Neuronal stem cell (in vitro differentiated cells): ENCODE measurements around the gene EIF2AK3.

ENCODE experiments used
- DNase-seq: peaks from one replicate; pipeline ENCODE4 v3.0.0-alpha.2; 2013; ENCODE audit warnings: low spot score
- H2AFZ ChIP-seq: one replicate; pipeline ENCODE4 v1.6.1; 2013; ENCODE audit warnings: mild to moderate bottlenecking, low read length, inconsistent platforms
- H2AK5ac ChIP-seq: 2 replicates; pipeline ENCODE4 v1.6.1; 2013; ENCODE audit warnings: low read depth, mild to moderate bottlenecking, inconsistent platforms, low read length, moderate library complexity, mixed read lengths
- H2BK120ac ChIP-seq: 2 replicates; pipeline ENCODE4 v1.6.1; 2013; ENCODE audit warnings: low read depth, mild to moderate bottlenecking, inconsistent platforms, low read length, moderate library complexity, mixed read lengths
- H2BK12ac ChIP-seq: one replicate; pipeline ENCODE4 v1.6.1; 2013; ENCODE audit warnings: low read length, inconsistent platforms
- H2BK15ac ChIP-seq: 2 replicates; pipeline ENCODE4 v1.6.1; 2013; ENCODE audit warnings: mild to moderate bottlenecking, low read length, inconsistent platforms, mixed read lengths
- H2BK5ac ChIP-seq: one replicate; pipeline ENCODE4 v1.6.1; 2013; ENCODE audit warnings: inconsistent platforms, mild to moderate bottlenecking, low read length, moderate library complexity
- H3K14ac ChIP-seq: one replicate; pipeline ENCODE4 v1.6.1; 2013; ENCODE audit warnings: low read length, inconsistent platforms
- H3K18ac ChIP-seq: 2 replicates; pipeline ENCODE4 v1.6.1; 2013; ENCODE audit warnings: low read length, inconsistent platforms
- H3K23ac ChIP-seq: 2 replicates; pipeline ENCODE4 v1.6.1; 2013; ENCODE audit warnings: low read depth, mild to moderate bottlenecking, mixed read lengths, low read length, inconsistent platforms; ENCODE audit not compliant: poor library complexity
- H3K27ac ChIP-seq: replicated peaks from 3 replicates; pipeline ENCODE4 v1.5.1; 2013; ENCODE audit warnings: low read length, inconsistent platforms
- H3K27me3 ChIP-seq, 3 experiments: 2 replicates each; pipeline ENCODE4 v1.6.1; 2013; ENCODE audit warnings: low read length in 3 of 3, mild to moderate bottlenecking in 2 of 3, inconsistent platforms in 1 of 3, low read depth in 1 of 3, mixed read lengths in 1 of 3, moderate library complexity in 1 of 3; ENCODE audit not compliant: control insufficient read depth in 3 of 3, insufficient read depth in 3 of 3
- H3K36me3 ChIP-seq, 2 donors: replicated peaks in 1 of 2; 2 replicates each; pipeline ENCODE4 v1.6.1; 2013; ENCODE audit warnings: low read length in 2 of 2; ENCODE audit not compliant: control insufficient read depth in 2 of 2, insufficient read depth in 2 of 2
- H3K4ac ChIP-seq: 2 replicates; pipeline ENCODE4 v1.6.1; 2013; ENCODE audit warnings: inconsistent platforms, mild to moderate bottlenecking, low read length, moderate library complexity
- H3K4me1 ChIP-seq, 2 donors: 1 replicate in 1 of 2; 2 replicates in 1 of 2; pipeline ENCODE4 v1.6.1; 2013; ENCODE audit warnings: low read length in 2 of 2, low read depth in 1 of 2; ENCODE audit not compliant: control insufficient read depth in 2 of 2, insufficient read depth in 1 of 2
- H3K4me2 ChIP-seq: one replicate; pipeline ENCODE4 v1.6.1; 2013; ENCODE audit warnings: mild to moderate bottlenecking, low read length, inconsistent platforms; ENCODE audit not compliant: insufficient read depth, poor library complexity, severe bottlenecking
- H3K4me3 ChIP-seq, 2 donors: 2 replicates each; pipeline ENCODE4 v1.5.1; 2013; ENCODE audit warnings: low read length in 2 of 2, mild to moderate bottlenecking in 2 of 2, inconsistent platforms in 1 of 2, moderate library complexity in 1 of 2
- H3K79me1 ChIP-seq: one replicate; pipeline ENCODE4 v1.6.1; 2013; ENCODE audit warnings: low read depth, mild to moderate bottlenecking, inconsistent platforms, low read length, moderate library complexity
- H3K9ac ChIP-seq: one replicate; pipeline ENCODE4 v1.6.1; 2013; ENCODE audit warnings: mild to moderate bottlenecking, low read depth, low read length, inconsistent platforms; ENCODE audit not compliant: poor library complexity
- H3K9me3 ChIP-seq, 2 donors: replicated peaks in 1 of 2; 2 replicates each; pipeline versions ENCODE3 to v1.6.1; 2013; ENCODE audit warnings: low read length in 2 of 2, mild to moderate bottlenecking in 2 of 2, inconsistent platforms in 1 of 2, low read depth in 1 of 2, mixed read lengths in 1 of 2, moderate library complexity in 1 of 2; ENCODE audit not compliant: control insufficient read depth in 2 of 2, insufficient read depth in 1 of 2
- H4K8ac ChIP-seq: one replicate; pipeline ENCODE4 v1.6.1; 2013; ENCODE audit warnings: low read depth, mild to moderate bottlenecking, inconsistent platforms, low read length, moderate library complexity
- H4K91ac ChIP-seq: one replicate; pipeline ENCODE4 v1.6.1; 2013; ENCODE audit warnings: low read length, low read depth, mild to moderate bottlenecking, inconsistent platforms; ENCODE audit not compliant: poor library complexity
- WGBS, 2 donors: extraction: QIAGEN DNeasy Blood & Tissue Kit; methylation state at CpG; one replicate each; pipeline ENCODE4 v1.1.7; 2013; ENCODE audit warnings: missing lambda C conversion rate in 2 of 2, mixed read lengths in 1 of 2; ENCODE audit not compliant: insufficient read length in 2 of 2, insufficient replicate concordance in 1 of 2; ENCODE audit errors: extremely low coverage in 2 of 2; 5-methylcytosine and 5-hydroxymethylcytosine counted together

Gene EIF2AK3

DNA sequence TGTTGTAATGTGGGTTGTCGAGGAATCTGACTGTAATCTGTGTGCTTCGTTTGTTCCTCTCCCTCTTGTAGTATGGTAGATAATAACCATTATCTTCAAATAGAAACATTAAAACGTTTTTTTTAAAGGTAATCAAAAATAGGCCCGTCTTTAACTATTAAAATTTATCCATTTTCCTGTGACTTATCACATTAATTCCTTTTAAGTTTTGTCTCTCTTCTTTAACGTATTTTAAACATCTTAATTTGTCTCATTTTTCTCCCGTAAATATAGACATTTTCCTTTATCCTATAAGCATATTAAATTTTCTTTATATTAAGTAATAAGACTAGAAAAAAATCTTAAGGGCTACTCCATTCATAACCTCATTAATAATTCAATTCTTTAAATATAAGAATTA, 41.3 kb downstream of the EIF2AK3 start:
- H3K27ac ChIP-seq: no peak overlapping the region
- DNase-seq: no peak
- H3K9ac ChIP-seq: no peak overlapping the region
- H3K4me2 ChIP-seq: no peak overlapping the region
- no peak overlapping the region for H3K23ac ChIP-seq
- no peak overlapping the region for H3K18ac ChIP-seq
- H3K4ac ChIP-seq: no peak overlapping the region
- H2BK120ac ChIP-seq: no peak overlapping the region
- H2BK15ac ChIP-seq: no peak overlapping the region
- H3K27me3 ChIP-seq: peaks cover 0 to 2% (median 0%) of the 10 kb centered on the region in 3 experiments
- no peaks in the 10 kb centered on the region for H3K79me1 ChIP-seq
- no peak overlapping the region for H2BK12ac ChIP-seq
- H2BK5ac ChIP-seq: no peak overlapping the region
- H2AFZ ChIP-seq: no peak overlapping the region
- no peaks in the 10 kb centered on the region for H3K9me3 ChIP-seq
- H3K4me3 ChIP-seq: no peak overlapping the region
- no peak overlapping the region for H4K8ac ChIP-seq
- no peak overlapping the region for H2AK5ac ChIP-seq
- H3K14ac ChIP-seq: no peak overlapping the region
- 100% methylated on average over 2 of the region's 6 CpGs; no CpG with 5 or more reads in 1 of the 2 donors for WGBS, 2 donors
- no peaks in the 10 kb centered on the region for H3K4me1 ChIP-seq
- peaks cover 12 to 89% of the 10 kb centered on the region in 2 donors for H3K36me3 ChIP-seq
- no peak overlapping the region for H4K91ac ChIP-seq

DNA sequence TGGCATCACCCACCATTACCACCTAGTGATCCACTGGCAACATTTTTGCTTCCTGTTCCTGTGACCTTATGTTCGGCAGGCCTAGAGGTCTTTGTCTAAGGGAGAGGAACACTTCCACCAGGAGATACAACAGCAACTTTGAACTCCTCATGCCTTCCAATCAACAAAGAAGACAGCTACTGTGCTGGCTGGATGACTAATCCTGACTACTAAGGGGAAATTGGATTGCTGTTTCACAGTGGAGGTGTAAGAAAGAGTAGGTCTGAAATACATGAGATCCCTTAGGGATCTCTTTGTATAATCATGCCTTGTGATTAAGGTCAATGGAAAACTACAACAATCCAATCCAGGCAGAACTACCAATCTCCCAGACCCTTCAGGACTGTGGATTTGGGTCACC, 45.2 kb downstream of the EIF2AK3 start:
- Histone ChIP-seq H2AFZ (no peak overlapping the region), H3K4me2 (no peak overlapping the region), H2BK15ac (no peak overlapping the region), H3K79me1 (no peaks in the 10 kb centered on the region), H3K27me3 (peaks cover 0 to 2% (median 0%) of the 10 kb centered on the region in 3 experiments), H3K4me1 (no peaks in the 10 kb centered on the region), H3K27ac (no peak overlapping the region), H2BK5ac (no peak overlapping the region), H3K14ac (no peak overlapping the region), H2BK120ac (no peak overlapping the region), H4K91ac (no peak overlapping the region), H2AK5ac (no peak overlapping the region), H4K8ac (no peak overlapping the region), H3K23ac (no peak overlapping the region), H3K4ac (no peak overlapping the region), H3K36me3 (peaks cover 10 to 87% of the 10 kb centered on the region in 2 donors), H2BK12ac (no peak overlapping the region), H3K18ac (no peak overlapping the region), H3K9me3 (no peaks in the 10 kb centered on the region), H3K4me3 (no peak overlapping the region), H3K9ac (no peak overlapping the region)
- WGBS, 2 donors: no CpG with 5 or more reads among the region's 1 CpG
- DNase-seq: no peak

DNA sequence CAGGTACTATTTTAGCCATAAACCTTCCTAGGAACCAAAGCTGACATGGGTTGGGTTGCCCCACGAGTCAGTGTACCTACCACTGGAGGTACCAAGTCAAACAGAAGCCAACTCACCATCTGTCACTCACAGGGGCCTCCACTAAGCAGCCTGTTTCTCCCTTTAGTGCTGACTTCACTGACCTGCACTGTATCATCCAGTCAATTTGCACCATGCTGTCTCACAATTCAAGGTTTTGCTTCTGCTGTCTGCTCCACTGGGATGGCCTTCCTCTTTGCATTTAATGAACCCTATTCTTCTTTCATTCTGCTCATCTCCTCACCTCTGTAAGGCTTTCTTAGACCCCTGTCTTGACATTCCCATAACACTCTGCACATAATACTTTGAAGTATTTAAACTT, 47.2 kb downstream of the EIF2AK3 start:
- Histone ChIP-seq H3K27ac (no peak overlapping the region), H3K36me3 (peaks cover 9 to 89% of the 10 kb centered on the region in 2 donors), H4K91ac (no peak overlapping the region), H3K4ac (no peak overlapping the region), H2BK120ac (no peak overlapping the region), H3K9ac (no peak overlapping the region), H3K79me1 (no peaks in the 10 kb centered on the region), H2AK5ac (no peak overlapping the region), H3K14ac (no peak overlapping the region), H2BK12ac (no peak overlapping the region), H3K23ac (no peak overlapping the region), H3K4me3 (no peak overlapping the region), H3K9me3 (no peaks in the 10 kb centered on the region), H3K27me3 (peaks cover 0 to 2% (median 0%) of the 10 kb centered on the region in 3 experiments), H4K8ac (no peak overlapping the region), H2BK5ac (no peak overlapping the region), H3K4me1 (no peaks in the 10 kb centered on the region), H2AFZ (no peak overlapping the region), H3K4me2 (no peak overlapping the region), H3K18ac (no peak overlapping the region), H2BK15ac (no peak overlapping the region)
- no peak for DNase-seq
- WGBS, 2 donors: no CpG with 5 or more reads among the region's 1 CpG

DNA sequence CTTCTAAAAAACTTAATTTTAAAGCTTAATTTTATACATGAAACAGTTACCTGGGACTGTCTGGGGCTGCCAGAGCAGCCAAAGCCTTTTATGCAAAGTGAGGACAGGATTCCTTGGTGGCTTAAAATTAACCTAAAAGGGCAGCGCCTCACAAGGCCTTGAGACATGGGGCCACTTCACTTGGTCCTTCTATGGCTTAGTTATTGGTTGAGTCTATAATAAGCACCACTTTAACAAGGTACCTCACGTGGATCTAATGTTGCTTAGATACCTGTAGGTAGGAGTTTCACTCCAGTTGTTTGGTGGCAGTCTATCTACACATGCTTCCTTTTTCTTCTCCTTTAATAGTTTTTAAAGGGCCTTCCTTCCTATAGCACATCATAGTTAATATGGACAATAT, 51.6 kb downstream of the EIF2AK3 start:
- Histone ChIP-seq H2AFZ (no peak overlapping the region), H3K18ac (no peak overlapping the region), H3K27me3 (no peaks in the 10 kb centered on the region), H3K14ac (no peak overlapping the region), H2AK5ac (no peak overlapping the region), H2BK120ac (no peak overlapping the region), H4K8ac (no peak overlapping the region), H3K79me1 (no peaks in the 10 kb centered on the region), H2BK15ac (no peak overlapping the region), H3K4me1 (no peaks in the 10 kb centered on the region), H3K4ac (no peak overlapping the region), H3K23ac (no peak overlapping the region), H3K9me3 (no peaks in the 10 kb centered on the region), H2BK12ac (no peak overlapping the region), H3K4me3 (no peak overlapping the region), H3K4me2 (no peak overlapping the region), H4K91ac (no peak overlapping the region), H3K36me3 (peaks cover 16 to 86% of the 10 kb centered on the region in 2 donors), H2BK5ac (no peak overlapping the region), H3K9ac (no peak overlapping the region), H3K27ac (no peak overlapping the region)
- no CpG with 5 or more reads among the region's 2 CpGs for WGBS, 2 donors
- DNase-seq: no peak
